BJ (cell line): ENCODE measurements around the gene STARD9. TPM values are rescaled to one million over a fixed set of nuclear protein-coding genes. Genes with fewer than 3 reads are reported as not detected.
"Not testable (repeated sequence)": the region's sequence is repeated elsewhere in the genome, so short reads cannot be mapped to it uniquely, and the experiment has no call there.

Source experiments
- CTCF ChIA-PET: fragments of 350-600 bp; formaldehyde crosslinking; extraction: SDS; loops from one replicate; lab custom pipeline; 2021; ENCODE audit warnings: antibody characterized with exemption, inconsistent platforms; lab: Yijun Ruan, JAX
- POLR2A ChIA-PET: fragments of 300-600 bp; sonication (Branson Sonifier 250); formaldehyde crosslinking; extraction: SDS; loops from one replicate; lab custom pipeline; 2021; ENCODE audit warnings: antibody characterized with exemption; lab: Charles Lee
- DNase-seq: peaks from one replicate; pipeline ENCODE4 v3.0.0-alpha.2; 2011; ENCODE audit warnings: low read depth
- H3K27me3 ChIP-seq: 2 replicates; pipeline ENCODE4 v1.6.0; 2011; ENCODE audit warnings: low read length; ENCODE audit not compliant: control insufficient read depth, insufficient read depth
- H3K36me3 ChIP-seq: 2 replicates; pipeline ENCODE4 v1.5.1; 2011; ENCODE audit warnings: low read length; ENCODE audit not compliant: control insufficient read depth, insufficient read depth
- H3K4me3 ChIP-seq: 2 replicates; pipeline ENCODE4 v1.5.1; 2011; ENCODE audit warnings: low read depth, mild to moderate bottlenecking, control low read depth, low read length
- CTCF ChIP-seq: IDR thresholded peaks from 2 replicates; pipeline ENCODE4 v1.5.1; 2011; ENCODE audit warnings: low read depth, mild to moderate bottlenecking, control low read depth, inconsistent platforms, low read length, moderate library complexity; ENCODE audit not compliant: insufficient read depth
- polyA plus RNA-seq: library from polyadenylated mRNA; depleted of rRNA; stranded (reverse); fragments of >200 nt; gene quantifications from 2 replicates; pipeline ENCODE4 v1.2.3, GENCODE V29; 2011

Gene STARD9
- polyA plus RNA-seq, 1 experiment, result 2.3 TPM

DNA sequence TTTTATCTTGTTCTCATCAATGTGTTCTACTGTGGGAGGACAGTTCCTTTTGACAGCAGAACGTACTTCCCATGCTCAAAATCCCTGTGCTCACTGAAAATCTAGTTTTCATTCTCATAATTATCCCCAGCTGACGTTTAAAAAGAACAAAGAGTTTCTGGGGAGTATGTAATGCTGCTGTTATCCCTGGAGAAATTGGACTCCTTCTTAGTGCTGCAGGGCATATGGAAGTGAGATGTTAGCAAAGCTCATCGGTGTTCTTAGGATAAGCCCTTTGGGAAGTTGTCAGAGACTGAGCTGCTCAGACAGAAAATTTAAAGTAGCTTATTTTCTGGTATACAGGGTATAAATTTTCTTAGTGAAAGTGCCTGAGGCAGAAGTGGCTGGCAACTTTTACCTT lies 95.0 kb downstream of the STARD9 start:
- ChIA-PET CTCF (no interaction called here), POLR2A (no interaction called here)
- Histone ChIP-seq H3K36me3 (peaks cover 2% of the 10 kb centered on the region), H3K4me3 (no peak overlapping the region), H3K27me3 (no peaks in the 10 kb centered on the region)
- TF ChIP-seq CTCF, result no peak
- DNase-seq, result no peak

DNA sequence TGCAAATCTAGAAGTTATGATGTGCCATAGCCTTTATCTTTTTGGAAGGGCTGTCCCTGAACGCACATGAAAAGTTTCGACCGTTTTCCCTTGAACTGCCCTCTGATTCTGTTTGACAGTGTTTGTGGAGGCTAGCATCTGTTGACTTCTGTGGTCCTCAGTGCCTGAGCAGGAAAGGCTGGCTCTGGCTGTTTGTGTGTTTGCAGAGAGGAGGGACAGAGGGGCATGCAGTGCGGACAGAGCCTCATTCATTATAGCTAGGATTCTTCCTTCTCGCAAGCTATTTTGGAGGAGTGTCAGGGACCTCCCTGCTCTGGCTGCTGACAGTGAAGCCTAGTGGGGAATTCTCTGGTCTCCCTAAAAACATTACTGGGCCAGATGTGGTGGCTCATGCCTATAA lies 97.0 kb downstream of the STARD9 start:
- ChIA-PET POLR2A (no interaction called here), CTCF (no interaction called here)
- no peak for DNase-seq
- no peak for TF ChIP-seq CTCF
- peaks cover 5% of the 10 kb centered on the region for H3K36me3 ChIP-seq
- H3K4me3 ChIP-seq, result no peak overlapping the region
- no peaks in the 10 kb centered on the region for H3K27me3 ChIP-seq

DNA sequence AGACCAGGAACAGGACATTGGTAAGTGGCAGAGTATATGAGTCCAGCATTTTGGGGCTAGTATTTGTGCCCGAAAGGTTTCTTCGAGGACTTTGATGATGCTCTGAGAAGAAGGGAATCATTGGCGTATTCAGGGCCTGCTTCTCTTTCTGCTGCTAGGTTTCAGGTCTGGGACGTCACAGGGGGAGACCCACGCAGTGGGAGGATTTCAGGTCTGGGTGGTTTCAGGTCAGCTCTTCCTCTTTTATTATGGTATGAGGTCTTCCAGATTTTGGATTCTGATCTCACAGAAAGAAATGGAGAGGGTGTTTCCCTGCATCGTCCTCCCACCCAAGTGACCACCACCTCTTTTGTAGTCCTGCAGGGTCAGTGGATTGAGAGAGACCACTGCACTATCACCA lies 99.1 kb downstream of the STARD9 start:
- no peak for TF ChIP-seq CTCF
- Histone ChIP-seq H3K4me3 (no peak overlapping the region), H3K36me3 (peaks cover 10% of the 10 kb centered on the region), H3K27me3 (no peaks in the 10 kb centered on the region)
- CTCF ChIA-PET, result interaction anchor here (1.2 kb wide), 1 partner anchor 11 kb away, joined by 4 read pairs; no protein-coding TSS in a partner anchor
- DNase-seq, result no peak
- POLR2A ChIA-PET, result no interaction called here

DNA sequence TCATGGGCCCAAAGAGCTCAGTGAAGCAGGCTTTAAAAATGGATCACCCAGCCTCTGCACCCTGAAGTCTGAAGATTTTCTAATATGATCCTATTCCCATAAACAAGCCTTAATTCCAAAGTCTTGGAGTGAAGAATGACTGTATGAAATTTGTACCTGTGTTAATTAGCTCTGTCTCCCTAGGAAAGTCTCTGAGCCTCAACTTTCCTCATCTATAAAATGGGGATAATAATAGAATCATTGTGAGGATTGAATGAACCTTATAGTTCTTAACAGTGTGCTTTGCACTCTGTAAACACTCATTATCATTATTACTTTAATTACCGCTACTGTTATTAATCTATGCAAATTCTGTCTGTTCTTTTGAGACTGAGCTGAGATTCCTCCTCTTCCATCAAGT lies 99.6 kb downstream of the STARD9 start:
- TF ChIP-seq CTCF, result no peak
- CTCF ChIA-PET, result interaction anchor here (1.2 kb wide), 1 partner anchor 11 kb away, joined by 4 read pairs; no protein-coding TSS in a partner anchor
- no peaks in the 10 kb centered on the region for H3K27me3 ChIP-seq
- H3K4me3 ChIP-seq, result no peak overlapping the region
- H3K36me3 ChIP-seq, result peaks cover 10% of the 10 kb centered on the region
- POLR2A ChIA-PET, result no interaction called here
- DNase-seq, result no peak

DNA sequence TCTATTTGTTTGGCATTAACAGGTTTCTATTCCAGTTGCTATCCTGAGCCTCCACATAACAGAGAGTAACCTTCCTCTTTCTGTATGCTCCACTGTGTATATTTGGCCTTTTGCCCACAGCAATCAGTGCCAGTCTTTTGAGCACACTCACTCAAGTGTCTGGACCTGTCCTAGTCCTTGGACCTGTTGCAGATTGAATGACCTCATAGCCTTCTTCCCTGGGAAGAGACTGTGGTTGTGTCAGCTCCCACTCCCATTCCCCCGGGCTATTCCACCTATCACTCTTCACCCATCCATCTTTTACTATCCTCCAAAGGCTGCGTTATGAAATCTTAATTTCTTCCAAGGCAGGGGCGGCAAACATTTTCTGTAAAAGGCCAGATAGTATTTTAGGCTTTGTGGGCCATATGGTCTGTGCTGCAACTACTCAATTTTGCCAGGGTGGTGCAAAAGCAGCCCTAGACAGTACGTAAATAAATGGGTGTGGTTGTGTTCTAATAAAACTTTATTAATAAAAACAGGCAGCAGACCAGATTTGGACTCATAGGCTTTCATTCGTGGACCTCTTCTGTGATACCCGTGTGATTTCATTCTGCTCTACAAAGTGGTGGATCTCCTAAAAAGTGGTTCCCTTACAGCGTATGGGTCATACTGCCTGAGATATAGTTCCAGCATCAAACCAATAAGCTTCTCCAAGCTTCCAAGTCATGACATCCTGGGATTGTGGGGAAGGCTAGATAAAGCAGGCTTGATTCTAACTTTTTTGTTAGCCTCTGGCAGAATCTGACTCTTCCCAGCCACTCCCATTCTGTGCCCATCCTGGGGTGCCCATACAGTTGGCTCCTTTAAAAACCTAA lies 104.1 kb downstream of the STARD9 start:
- no peak overlapping the region for H3K4me3 ChIP-seq
- CTCF ChIA-PET, result interaction anchor here (1.1 to 2.2 kb wide), 2 partner anchors 24 to 247 kb away, joined by 3 to 5 read pairs; no protein-coding TSS in a partner anchor
- H3K36me3 ChIP-seq, result peaks cover 16% of the 10 kb centered on the region
- POLR2A ChIA-PET, result no interaction called here
- no peak for TF ChIP-seq CTCF
- DNase-seq, result no peak
- no peaks in the 10 kb centered on the region for H3K27me3 ChIP-seq

DNA sequence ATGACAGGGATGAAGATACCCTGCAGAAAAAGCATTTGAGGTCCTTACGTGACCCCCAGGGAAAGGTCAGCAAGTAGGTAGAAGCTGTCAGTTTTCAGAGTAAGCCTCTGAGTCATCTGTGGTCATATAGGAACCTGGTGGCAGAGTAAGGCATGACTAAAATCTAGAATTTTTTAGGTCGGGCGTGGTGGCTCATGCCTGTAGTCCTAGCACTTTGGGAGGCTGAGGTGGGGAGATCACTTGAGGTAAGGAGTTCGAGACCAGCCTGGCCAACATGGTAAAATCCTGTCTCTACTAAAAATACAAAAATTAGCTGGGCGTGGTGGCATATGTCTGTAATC lies 104.7 kb downstream of the STARD9 start:
- DNase-seq, POLR2A ChIA-PET, H3K27me3 ChIP-seq, H3K4me3 ChIP-seq: not testable (repeated sequence)
- H3K36me3 ChIP-seq, result peaks cover 18% of the 10 kb centered on the region
- CTCF ChIA-PET, result interaction anchor here (2.2 kb wide), 1 partner anchor 246 kb away, joined by 5 read pairs; no protein-coding TSS in a partner anchor
